ENCODE results near the gene DNAH17. TPM values are rescaled to one million over a fixed set of nuclear protein-coding genes. Genes with fewer than 3 reads are reported as not detected.

DNAH17 gene
- total RNA-seq, 1 donor from 2014 or later: 0.54 TPM

DNA sequence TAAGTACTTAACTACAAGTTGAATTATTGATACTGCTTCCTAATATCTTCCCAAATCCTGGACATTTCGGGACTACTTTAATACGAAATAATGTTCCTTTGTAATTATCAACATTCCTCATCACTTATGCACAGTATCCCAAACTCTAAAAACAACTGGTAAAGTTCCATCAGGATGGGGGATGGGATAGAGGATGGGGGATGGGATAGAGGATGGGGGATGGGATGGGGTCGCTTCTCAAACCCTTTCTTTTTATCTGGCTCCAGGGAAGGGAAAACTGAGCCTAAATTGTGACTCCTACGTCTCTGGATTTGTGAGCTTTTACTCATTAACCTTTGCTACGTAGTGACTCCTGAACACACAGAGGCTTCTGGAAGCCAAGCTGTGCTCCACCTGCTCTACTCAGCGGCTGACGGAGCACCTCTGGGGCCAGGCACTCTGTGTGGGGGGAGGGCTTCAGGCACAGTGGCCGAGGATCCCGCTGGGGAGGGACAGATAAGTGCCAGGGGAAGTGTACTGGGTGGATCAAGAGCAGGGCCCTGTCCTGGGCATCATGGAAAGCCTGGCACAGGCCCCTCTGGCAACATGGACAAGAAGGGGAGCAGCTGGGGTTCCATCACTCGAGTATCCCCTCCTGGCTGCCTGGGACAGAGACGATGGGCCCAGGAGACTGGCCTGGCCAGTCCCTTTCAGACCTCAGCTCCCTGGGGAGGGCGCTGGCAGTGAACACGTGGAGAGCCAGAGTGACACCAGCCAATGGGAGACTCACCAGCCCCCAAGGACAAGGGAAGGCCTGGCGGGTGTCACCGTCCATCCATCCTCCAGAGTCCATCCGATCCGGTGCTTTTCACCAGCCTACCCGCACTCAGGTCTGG lies 142.5 kb downstream of the DNAH17 start:
- no peak for DNase-seq (ENCODE audit: extremely low spot score, unreplicated experiment)
- peaks cover 12% of the 10 kb centered on the region for H3K4me1 Mint-ChIP-seq (ENCODE audit: unreplicated experiment)
- no peak overlapping the region for H3K27ac Mint-ChIP-seq (ENCODE audit: unreplicated experiment)
- H3K27me3 Mint-ChIP-seq (ENCODE audit: unreplicated experiment): no peaks in the 10 kb centered on the region
- H3K4me3 Mint-ChIP-seq (ENCODE audit: unreplicated experiment): no peak overlapping the region
- TF ChIP-seq, protein P1, sequence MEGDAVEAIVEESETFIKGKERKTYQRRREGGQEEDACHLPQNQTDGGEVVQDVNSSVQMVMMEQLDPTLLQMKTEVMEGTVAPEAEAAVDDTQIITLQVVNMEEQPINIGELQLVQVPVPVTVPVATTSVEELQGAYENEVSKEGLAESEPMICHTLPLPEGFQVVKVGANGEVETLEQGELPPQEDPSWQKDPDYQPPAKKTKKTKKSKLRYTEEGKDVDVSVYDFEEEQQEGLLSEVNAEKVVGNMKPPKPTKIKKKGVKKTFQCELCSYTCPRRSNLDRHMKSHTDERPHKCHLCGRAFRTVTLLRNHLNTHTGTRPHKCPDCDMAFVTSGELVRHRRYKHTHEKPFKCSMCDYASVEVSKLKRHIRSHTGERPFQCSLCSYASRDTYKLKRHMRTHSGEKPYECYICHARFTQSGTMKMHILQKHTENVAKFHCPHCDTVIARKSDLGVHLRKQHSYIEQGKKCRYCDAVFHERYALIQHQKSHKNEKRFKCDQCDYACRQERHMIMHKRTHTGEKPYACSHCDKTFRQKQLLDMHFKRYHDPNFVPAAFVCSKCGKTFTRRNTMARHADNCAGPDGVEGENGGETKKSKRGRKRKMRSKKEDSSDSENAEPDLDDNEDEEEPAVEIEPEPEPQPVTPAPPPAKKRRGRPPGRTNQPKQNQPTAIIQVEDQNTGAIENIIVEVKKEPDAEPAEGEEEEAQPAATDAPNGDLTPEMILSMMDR (IDR thresholded peaks at IDR 0.05): no peak
- no peaks in the 10 kb centered on the region for H3K9me3 Mint-ChIP-seq (ENCODE audit: unreplicated experiment)
- H3K36me3 Mint-ChIP-seq (ENCODE audit: unreplicated experiment): peaks cover 6% of the 10 kb centered on the region

DNA sequence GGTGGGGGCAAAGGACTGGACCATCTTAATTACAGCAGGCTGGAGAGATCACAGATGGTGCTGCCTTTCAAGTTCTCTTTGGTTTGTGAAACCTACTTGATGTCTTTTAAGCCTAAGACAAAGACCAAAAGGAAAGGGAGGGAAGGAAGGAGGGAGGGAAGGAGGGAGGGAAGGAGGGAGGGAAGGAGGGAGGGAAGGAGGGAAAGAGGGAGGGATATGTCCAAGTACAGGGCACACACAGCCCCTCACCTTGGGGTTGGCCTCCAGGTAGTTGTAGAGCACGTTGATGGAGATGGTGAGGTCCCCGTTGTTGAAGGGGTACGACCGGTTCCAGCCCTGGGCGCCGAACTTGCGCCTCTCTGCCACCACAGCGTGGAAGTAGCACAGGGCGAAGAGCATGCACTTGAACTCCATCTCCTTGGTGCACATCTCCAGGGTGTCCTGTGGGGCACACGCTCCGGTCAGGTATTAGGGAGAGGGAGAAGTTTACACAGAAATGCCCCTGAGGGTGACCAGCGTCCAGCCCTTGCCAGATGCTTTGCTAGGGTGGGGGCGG lies 143.3 kb downstream of the DNAH17 start:
- TF ChIP-seq, protein P1 (IDR thresholded peaks at IDR 0.05): no peak
- H3K27ac Mint-ChIP-seq (ENCODE audit: unreplicated experiment): no peak overlapping the region
- peaks cover 20% of the 10 kb centered on the region for H3K4me1 Mint-ChIP-seq (ENCODE audit: unreplicated experiment)
- no peak for DNase-seq (ENCODE audit: extremely low spot score, unreplicated experiment)
- no peak overlapping the region for H3K4me3 Mint-ChIP-seq (ENCODE audit: unreplicated experiment)
- peaks cover 10% of the 10 kb centered on the region for H3K36me3 Mint-ChIP-seq (ENCODE audit: unreplicated experiment)
- H3K9me3 Mint-ChIP-seq (ENCODE audit: unreplicated experiment): no peaks in the 10 kb centered on the region
- H3K27me3 Mint-ChIP-seq (ENCODE audit: unreplicated experiment): no peaks in the 10 kb centered on the region

DNA sequence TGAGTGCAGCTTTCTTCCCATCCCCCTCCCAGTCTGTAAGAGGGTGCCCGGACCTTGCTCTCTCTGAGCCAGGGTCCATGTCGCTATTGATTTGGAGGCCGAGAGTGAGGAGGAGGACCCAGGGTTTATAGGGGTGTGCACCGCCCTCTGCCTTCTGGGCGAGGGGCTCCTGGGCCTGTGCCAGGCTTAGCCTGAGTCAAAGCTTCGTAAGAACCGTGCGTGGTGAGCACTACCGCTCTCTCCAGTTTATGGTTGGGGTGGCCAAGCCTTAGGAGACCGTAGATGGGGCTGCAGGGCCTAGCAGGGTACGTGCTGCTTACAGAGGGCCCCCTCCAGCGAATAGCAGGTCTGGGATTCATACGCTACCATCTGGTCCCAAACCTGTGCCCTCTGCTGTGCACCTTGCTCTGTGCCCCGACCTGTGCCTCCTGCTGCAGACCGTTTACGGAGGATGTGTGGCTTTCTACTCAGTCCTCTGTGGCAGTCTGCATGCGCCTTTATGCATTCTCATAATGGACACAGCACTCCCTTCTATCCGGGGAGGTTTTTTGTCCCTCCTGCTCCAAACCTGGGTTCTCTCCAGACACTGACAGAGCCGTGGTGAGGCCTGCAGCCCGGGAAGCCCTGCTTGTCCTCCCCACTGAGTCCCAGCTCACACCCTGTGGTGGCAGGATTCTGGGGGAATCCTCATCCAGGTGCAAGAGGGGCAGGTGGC lies 144.0 kb downstream of the DNAH17 start:
- H3K4me1 Mint-ChIP-seq (ENCODE audit: unreplicated experiment): peaks cover 27% of the 10 kb centered on the region
- H3K27ac Mint-ChIP-seq (ENCODE audit: unreplicated experiment): no peak overlapping the region
- H3K36me3 Mint-ChIP-seq (ENCODE audit: unreplicated experiment): peaks cover 10% of the 10 kb centered on the region
- TF ChIP-seq, protein P1 (IDR thresholded peaks at IDR 0.05): no peak
- H3K9me3 Mint-ChIP-seq (ENCODE audit: unreplicated experiment): no peaks in the 10 kb centered on the region
- H3K4me3 Mint-ChIP-seq (ENCODE audit: unreplicated experiment): no peak overlapping the region
- DNase-seq (ENCODE audit: extremely low spot score, unreplicated experiment): no peak
- no peaks in the 10 kb centered on the region for H3K27me3 Mint-ChIP-seq (ENCODE audit: unreplicated experiment)

DNA sequence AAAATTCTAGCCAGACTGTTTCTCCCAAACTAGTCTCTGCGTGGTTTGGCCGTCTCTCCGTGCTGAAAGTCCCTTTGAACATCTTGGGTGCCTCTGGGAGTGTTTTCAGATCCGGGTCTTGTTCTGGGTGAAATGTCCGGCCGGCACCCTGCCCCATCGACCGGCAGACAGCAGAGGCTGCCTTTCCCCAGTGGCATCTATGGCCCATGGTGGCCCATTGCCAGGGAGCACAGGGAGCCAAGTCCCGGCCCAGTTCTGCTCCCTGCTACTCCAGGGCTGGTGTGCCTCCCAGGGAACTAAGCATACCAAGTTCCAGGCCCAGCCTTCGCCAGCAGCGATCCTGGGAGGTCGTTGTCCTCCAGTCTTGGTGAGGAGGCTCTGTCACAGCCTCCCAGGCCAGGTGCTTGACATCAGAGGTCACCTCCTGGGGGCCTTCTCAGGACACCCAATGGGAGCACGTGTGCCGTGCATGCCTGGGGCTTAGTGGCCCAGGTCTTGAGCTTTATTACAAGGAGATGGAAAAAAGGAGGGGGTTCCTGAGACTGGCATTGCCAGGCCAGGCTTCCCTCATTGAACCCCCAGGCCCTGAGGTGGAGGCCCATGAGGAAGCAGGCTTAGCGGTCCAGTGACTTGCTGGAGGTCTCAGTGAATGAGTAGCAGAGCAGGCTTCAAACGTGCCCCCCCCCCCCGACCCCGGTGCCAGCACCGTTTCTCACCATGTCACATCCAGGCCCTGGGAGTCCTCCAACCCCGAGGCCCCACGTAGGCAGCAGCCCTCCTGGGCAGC lies 144.8 kb downstream of the DNAH17 start:
- no peak overlapping the region for H3K4me3 Mint-ChIP-seq (ENCODE audit: unreplicated experiment)
- TF ChIP-seq, protein P1 (IDR thresholded peaks at IDR 0.05): no peak
- H3K36me3 Mint-ChIP-seq (ENCODE audit: unreplicated experiment): peaks cover 10% of the 10 kb centered on the region
- no peak for DNase-seq (ENCODE audit: extremely low spot score, unreplicated experiment)
- no peaks in the 10 kb centered on the region for H3K27me3 Mint-ChIP-seq (ENCODE audit: unreplicated experiment)
- no peak overlapping the region for H3K27ac Mint-ChIP-seq (ENCODE audit: unreplicated experiment)
- no peaks in the 10 kb centered on the region for H3K9me3 Mint-ChIP-seq (ENCODE audit: unreplicated experiment)
- H3K4me1 Mint-ChIP-seq (ENCODE audit: unreplicated experiment): peaks cover 29% of the 10 kb centered on the region

Measured in osteocyte (in vitro differentiated cells).